Smooth muscle cell of the brain vasculature (primary cell): ENCODE data around the gene CHSY1.
"Not testable (repeated sequence)": the region's sequence is repeated elsewhere in the genome, so short reads cannot be mapped to it uniquely, and the experiment has no call there.

Experiments
- DNase-seq: peaks from one replicate; pipeline ENCODE4 v3.0.0-alpha.2; 2012; ENCODE audit warnings: low read depth, low spot score

The CHSY1 gene

DNA sequence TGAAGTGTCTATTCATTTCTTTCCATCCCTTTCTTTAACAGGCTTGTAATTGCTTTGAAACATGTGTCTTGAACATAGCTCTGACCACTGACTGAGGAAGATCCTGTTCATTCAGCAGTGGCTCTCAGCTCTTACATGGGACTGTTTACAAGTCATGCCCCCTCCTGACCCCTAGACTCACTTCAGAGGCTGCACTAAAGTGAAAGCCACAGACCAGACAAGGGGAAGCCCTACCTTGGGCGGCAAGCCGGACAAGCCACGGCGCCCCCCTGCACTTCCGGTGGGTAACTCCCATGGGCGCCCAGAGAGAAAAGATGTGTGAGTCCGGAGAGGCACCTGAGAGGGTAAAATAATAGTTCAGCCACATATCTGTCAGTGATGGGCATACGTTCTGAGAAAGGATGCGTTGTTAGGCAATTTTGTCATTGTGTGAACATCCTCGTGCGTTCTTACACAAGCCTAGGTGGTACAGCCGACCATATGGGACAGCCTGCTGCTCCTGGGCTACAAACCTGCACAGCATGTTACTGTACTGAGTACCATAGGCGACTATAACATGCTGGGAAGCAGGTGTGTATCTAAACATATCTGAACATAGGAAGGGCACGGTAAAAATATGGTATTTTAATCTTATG lies 116.2 kb downstream of the CHSY1 start:
- DNase-seq, result no peak

DNA sequence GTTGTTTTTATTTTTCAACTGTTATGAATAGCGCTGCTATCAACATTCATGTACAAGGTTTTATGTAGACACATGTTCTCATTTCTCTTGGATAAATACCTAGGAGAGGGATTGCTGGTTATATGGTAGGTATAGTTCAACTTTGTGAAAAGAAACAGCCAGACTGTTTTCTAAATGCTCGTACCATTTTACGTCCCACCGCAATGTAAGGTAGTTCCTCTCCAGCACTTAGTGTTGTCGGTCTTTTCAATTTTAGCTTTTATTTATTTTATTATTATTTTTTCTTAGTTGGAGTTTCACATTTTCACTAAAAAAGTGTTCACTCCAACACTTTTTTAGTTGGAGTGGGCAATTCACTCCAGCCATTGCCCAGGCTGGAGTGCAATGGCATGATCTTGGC lies 117.1 kb downstream of the CHSY1 start:
- DNase-seq, result no peak

DNA sequence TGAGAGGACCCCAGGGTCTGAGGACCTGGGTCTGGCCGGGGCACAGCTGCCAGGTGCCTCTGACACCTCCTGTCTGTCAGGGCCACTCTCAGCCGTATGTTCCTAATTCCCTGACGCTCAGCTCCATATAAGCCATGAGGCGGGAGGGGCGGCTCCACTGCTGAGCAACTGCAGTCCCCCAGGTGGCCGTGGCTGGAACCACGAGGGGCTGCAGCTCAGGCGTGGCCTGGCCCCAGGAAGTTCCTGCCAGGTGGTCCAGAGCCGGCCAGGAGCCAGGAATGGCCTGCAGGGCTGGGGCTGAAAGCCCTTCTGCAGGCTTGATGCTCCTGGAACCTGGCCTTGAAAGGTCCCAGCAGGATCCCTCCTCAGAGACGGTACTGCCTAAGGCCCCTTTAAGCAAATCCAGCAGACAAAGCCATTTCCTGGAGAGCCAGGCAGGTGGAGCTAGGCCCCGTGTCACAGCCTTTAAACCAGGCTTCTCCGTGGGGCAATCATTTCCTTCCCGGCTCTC lies 118.0 kb downstream of the CHSY1 start:
- DNase-seq, result no peak

DNA sequence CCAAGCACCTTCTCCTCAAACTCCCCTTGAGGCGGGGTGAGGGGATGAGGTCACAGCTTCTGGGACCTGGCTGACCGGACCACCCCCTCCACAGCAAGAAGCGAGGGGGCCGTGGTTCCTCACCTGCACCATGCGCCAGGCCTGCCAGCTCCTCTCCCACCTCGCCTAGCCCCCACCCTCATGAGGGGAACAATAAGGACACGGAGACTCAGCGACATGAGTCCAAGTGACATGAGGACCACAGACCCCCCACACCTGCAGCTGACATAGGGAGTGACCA lies 118.7 kb downstream of the CHSY1 start:
- DNase-seq, result no peak

DNA sequence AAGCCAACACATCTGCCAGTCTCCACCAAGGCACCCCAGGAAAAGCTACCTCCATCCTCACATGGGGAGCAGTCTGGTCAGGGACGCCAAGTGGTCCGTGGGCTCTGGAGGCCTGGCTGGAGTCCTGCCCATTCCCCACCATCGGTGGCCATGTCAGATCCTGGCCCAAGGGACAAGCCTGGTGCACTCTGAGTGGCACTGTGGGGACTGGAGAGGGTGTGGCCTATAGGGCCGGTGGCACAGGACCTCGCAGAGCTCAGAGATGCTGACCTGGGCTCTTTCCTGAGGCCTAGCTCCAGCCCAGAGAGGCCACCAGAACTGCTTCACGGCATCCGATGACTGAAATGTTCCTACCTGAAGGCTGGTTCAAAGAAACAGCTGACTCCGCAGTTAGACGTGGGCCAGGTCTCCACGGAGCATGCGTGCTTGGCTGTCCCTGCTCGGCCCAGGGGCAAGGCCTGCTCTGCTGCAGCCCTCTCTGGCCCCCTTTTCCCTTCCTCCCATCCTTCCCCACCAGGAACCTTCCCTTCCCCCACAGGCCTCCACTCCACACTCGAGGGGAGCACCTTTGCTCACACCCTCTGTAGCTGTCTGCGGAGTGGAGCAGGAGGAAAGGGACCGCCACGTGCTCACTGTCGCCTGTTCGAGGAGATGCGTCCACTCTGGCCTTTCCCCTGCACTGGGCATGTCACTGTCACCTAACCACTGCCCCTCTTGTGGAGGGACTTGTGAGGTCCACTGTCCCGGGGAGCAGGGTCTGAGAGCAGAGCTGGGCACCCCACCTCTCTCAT lies 119.3 kb downstream of the CHSY1 start:
- no peak for DNase-seq

DNA sequence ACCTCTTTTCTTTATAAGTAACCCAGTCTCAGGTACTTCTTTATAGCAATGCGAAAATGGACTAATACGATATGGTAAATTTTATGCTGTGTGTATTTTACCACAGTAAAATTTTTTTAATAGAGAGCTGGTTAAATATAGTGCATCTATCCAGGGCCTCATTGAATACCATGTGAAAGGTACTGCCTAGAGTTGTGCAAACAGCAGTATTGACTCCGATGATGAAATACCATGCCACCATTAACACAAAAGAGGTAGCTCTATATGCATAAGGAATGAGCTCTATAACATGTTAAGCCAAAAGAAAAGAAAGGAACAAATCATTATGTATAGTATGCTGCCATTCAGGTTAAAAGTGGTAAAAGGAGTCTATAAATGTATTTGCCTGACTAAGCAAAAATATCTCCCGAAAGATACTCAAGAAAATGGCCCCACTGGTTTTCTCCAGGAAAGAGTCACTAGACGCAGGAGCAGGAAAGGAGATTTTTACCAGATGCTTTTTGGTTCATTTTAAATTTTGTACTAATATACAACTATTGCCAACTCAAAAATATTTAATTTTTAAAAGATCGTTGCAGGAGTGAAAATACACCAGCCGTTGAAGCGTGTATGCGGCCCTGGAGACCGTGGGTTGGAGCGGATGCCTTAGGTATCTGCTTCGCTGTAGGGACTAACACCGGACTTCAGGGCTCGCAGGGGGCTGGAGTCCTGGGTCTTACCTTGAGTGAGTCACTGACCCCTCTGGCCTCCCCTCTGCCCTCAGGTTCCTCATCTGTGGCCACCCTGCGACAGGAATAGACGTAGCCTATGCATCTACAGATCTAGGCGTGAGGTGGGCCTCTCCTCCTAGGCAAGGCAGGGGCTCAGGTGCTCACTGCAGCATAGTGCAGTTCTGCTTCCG lies 120.1 kb downstream of the CHSY1 start:
- DNase-seq, result no peak

DNA sequence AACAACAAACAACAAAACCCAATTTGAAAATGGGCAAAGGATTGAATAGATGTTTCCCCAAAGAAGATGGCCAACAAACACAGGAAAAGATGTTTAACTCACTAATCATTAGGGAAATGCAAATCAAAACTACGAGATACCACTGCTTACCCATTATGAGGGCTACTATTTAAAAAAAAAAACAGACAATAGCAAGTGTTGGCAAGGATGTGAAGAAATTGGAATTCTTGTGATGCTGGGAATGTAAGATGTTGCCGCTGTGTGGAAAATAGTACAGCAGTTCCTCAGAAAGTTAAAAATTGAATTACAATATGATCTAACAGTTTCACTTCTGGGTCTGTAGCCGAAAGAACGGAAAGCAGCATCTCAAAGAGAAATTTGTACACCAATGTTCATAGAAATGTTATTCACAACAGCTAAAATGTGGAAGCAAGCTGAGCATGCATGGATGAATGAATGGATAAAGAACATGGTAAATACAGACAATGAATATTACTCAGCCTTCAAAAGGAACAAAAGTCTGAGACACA lies 121.9 kb downstream of the CHSY1 start:
- DNase-seq, result no peak

DNA sequence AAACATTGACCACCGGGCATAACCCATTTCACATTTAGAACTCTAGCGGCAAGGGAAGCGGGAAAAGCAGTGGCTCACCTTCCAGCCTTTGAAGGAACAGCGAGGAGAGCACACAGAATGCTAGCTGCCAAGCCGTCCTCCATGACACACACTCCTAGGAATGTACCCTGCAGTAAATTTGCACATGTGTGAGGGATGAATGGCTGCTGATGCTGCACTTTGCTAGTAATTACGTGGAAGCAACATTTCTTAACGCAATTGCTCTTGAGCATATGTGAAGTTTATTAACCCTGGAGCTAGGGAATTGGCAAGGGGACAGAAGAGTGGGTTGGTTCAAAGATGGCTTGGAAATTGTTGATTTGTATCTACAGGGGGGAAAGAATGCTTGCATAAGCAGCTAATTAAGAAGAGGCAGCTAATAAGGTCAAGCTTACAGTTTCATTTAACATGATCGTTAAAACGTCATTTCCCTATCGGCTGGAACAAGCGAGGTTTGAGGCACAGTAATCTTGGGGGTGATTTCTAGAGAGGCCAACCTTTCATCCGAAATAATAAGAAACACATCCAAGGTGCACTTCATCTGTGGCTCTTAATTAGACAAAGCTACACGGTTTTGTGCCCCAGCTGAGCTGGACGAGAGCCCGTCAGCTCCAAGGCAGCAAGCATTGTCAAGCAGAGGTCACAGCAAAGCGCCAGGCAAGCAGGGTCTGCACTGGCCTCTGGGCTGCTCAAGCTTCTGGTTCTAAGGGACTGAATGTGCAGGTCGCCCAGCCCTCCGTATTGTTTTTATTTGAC lies 123.4 kb downstream of the CHSY1 start:
- no peak for DNase-seq

DNA sequence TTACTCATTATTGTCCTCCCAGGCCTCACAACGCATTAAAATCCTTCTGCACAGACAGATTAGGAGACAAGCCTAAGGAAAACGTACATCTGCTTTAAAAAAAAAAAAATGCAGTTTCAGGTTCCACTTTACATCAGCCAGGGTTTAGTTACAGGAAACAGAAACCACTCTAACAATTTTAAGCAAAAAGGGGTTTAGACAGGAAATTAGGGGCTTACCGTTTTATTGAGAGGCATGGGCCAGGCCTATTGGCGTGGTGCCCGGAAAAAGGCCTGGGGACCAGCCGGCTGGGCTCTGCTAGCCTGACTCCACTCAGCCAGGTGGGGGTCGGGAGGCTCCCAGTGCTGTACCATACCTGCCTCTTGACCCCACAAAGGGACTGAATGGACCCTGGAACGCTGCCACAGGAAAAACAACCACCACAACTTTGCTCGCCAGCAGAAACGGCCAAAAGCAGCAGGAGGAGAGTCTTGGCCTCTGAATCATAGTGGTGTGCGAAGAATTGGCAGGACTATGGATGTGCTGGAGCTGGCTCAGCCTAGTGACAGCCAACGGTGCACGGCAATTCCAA lies 124.3 kb downstream of the CHSY1 start:
- peak; percentile 94 for DNase-seq

DNA sequence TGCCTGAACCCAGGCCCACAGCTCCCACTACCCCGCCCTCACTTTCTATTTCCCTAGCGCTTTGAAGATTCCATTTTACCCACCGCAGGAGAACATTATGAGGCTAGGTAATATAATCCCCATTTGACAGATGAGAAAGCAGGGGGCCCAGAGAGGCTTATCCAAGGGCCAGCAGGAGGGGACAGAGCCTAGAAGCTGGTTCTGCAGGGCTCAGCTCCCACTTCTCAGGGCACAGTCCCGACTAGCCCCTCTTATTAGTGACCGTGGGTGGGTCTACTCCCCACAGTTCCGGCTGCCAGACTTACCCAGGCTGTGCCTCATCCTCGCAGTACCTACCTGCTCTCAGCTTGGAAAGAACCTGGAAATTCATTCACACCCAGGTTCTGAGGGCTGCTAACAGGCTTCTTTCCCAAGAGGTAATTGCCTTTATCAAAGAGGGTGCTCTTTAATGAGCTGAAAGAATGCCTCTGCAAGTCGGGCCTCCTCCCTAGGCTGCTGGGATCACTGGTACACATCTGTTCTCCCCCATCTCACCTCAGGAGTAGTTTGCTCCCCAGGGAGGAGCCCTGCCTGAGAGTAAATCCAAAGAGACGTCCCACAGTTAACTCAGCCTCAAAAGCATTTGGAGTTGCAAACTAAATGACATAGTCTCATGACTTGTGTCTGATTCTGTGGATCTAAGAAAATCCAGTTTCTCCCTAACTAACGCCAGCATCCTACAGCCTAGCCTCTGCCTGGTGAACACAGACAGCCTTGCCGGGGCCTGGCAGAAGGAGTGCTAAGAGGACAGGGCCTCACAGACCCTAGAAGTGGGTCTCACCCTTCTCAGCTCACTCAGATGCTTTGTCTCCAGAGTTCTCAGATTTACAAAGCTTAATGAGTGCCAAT lies 125.0 kb downstream of the CHSY1 start:
- DNase-seq, result no peak

DNA sequence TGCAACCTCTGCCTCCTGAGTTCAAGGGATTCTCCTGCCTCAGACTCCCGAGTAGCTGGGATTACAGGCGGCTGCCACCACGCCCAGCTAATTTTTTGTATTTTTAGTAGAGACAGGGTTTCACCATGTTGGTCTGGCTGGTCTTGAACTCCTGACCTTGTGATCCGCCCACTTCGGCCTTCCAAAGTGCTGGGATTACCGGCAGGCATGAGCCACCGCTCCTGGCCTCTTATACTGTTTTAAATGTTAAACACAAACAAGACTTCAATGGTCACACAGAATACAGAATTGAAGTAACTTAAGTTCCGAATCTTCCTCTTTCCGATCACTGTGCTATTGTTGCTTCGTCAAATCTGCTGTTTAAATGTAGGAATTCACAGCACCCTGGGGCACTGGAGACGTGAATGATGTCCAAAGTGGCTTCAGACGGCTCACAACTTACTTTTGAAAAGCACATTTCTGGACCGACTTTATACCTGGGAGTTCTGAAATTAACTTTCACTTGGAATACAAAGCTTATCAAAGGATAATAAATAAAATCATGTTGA lies 125.9 kb downstream of the CHSY1 start:
- not testable (repeated sequence) for DNase-seq
